ENCODE data around the gene NOLC1. TPM values are rescaled to one million over a fixed set of nuclear protein-coding genes. Genes with fewer than 3 reads are reported as not detected.

NOLC1 gene
- total and polyA plus RNA-seq, 4 donors = 11.6 to 26.3 (median 20.4) TPM

- TF ChIP-seq NR2F2 (IDR thresholded peaks at IDR 0.05) = no peak
- TF ChIP-seq CTCF (IDR thresholded peaks at IDR 0.05; ENCODE audit: low read depth, low read length, missing input control) = no peak
- no peak for TF ChIP-seq GABPA (IDR thresholded peaks at IDR 0.05 in 1 of 2, conservative IDR thresholded peaks at IDR 0.05 in 1 of 2)
- no peak for TF ChIP-seq TAF1 (conservative IDR thresholded peaks at IDR 0.05)
- TF ChIP-seq FOXA1 (IDR thresholded peaks at IDR 0.05) = no peak
- no peak for TF ChIP-seq RAD21 (IDR thresholded peaks at IDR 0.05)
- TF ChIP-seq EGR1 (IDR thresholded peaks at IDR 0.05; ENCODE audit: low read depth in 2 of 2) = no peak
- no peak for TF ChIP-seq MAX (IDR thresholded peaks at IDR 0.05)
- no peak for TF ChIP-seq JUND (IDR thresholded peaks at IDR 0.05)
- TF ChIP-seq ZBTB33 (IDR thresholded peaks at IDR 0.05) = no peak
- no peak for TF ChIP-seq REST (IDR thresholded peaks at IDR 0.05)
- no peak for TF ChIP-seq ATF3 (IDR thresholded peaks at IDR 0.05)
- no peak for TF ChIP-seq SP1 (IDR thresholded peaks at IDR 0.05)
- no peak for TF ChIP-seq HNF4G (IDR thresholded peaks at IDR 0.05)
- no peak for TF ChIP-seq RXRA (IDR thresholded peaks at IDR 0.05)
- TF ChIP-seq FOXA2 (IDR thresholded peaks at IDR 0.05) = no peak
- TF ChIP-seq YY1 (IDR thresholded peaks at IDR 0.05) = no peak
- Histone ChIP-seq H3K4me1 (ENCODE audit: control insufficient read depth in 4 of 4, insufficient read depth in 4 of 4, low read length in 3 of 4) (no peaks in the 10 kb centered on the region), H3K36me3 (ENCODE audit: control insufficient read depth in 4 of 4, insufficient read depth in 3 of 4, low read depth in 1 of 4, low read length in 3 of 4) (peaks cover 16 to 63% (median 34%) of the 10 kb centered on the region in 4 donors), H3K4me3 (ENCODE audit: low read depth in 1 of 3, low read length in 3 of 3) (no peak overlapping the region), H3K27me3 (ENCODE audit: control insufficient read depth in 4 of 4, insufficient read depth in 4 of 4, low read length in 3 of 4) (no peaks in the 10 kb centered on the region), H3K9ac (ENCODE audit: low read depth in 1 of 2, low read length in 2 of 2) (no peak overlapping the region), H3K9me3 (ENCODE audit: control insufficient read depth in 4 of 4, low read length in 3 of 4) (no peaks in the 10 kb centered on the region), H3K27ac (ENCODE audit: low read depth in 1 of 2, low read length in 2 of 2) (no peak overlapping the region)
- DNase-seq (ENCODE audit: low spot score) = no peak
- 94% methylated on average over 4 of the region's 4 CpGs for WGBS
Observed at GRCh38 chr10:102140218-102140617, 12.0 kb upstream of the NOLC1 start.

Data from liver (tissue), 9 donors.